ENCODE measurements around the gene SEMA4D.

- TF ChIP-seq CTCF (IDR thresholded peaks at IDR 0.05; ENCODE audit: poor library complexity) (no peak), EZH2phosphoT487 (IDR thresholded peaks at IDR 0.05; ENCODE audit: low read depth, severe bottlenecking, unreplicated experiment) (no peak)
Observed at GRCh38 chr9:89323390-89323789, 174.5 kb downstream of the SEMA4D start.
